ENCODE results near the gene DISP3.

The DISP3 gene

GRCh38 chr1:11529330-11529729 lies 50.4 kb downstream of the DISP3 start:
- DNase-seq (ENCODE audit: low spot score) = no peak

- no peak for DNase-seq (ENCODE audit: low spot score)
Measured at GRCh38 chr1:11529763-11530730, 51.1 kb downstream of the DISP3 start.

- DNase-seq (ENCODE audit: low spot score) = no peak
Measured at GRCh38 chr1:11530731-11531311, 51.9 kb downstream of the DISP3 start.

GRCh38 chr1:11531314-11531870 lies 52.4 kb downstream of the DISP3 start:
- no peak for DNase-seq (ENCODE audit: low spot score)

GRCh38 chr1:11531943-11532342 lies 53.0 kb downstream of the DISP3 start:
- no peak for DNase-seq (ENCODE audit: low spot score)

GRCh38 chr1:11533790-11534787 lies 55.1 kb downstream of the DISP3 start:
- DNase-seq (ENCODE audit: low spot score) = no peak

GRCh38 chr1:11534846-11535245 lies 55.9 kb downstream of the DISP3 start:
- DNase-seq (ENCODE audit: low spot score) = no peak

- DNase-seq (ENCODE audit: low spot score) = no peak
Measured at GRCh38 chr1:11535316-11535715, 56.4 kb downstream of the DISP3 start.

- DNase-seq (ENCODE audit: low spot score) = no peak
Measured at GRCh38 chr1:11535761-11536572, 57.0 kb downstream of the DISP3 start.

- no peak for DNase-seq (ENCODE audit: low spot score)
Measured at GRCh38 chr1:11536573-11537379, 57.8 kb downstream of the DISP3 start.

- no peak for DNase-seq (ENCODE audit: low spot score)
Measured at GRCh38 chr1:11537380-11537764, 58.4 kb downstream of the DISP3 start.

- no peak for DNase-seq (ENCODE audit: low spot score)
Measured at GRCh38 chr1:11537854-11538591, 59.1 kb downstream of the DISP3 start.

- no peak for DNase-seq (ENCODE audit: low spot score)
Measured at GRCh38 chr1:11538886-11539285, 59.9 kb downstream of the DISP3 start.

- no peak for DNase-seq (ENCODE audit: low spot score)
Measured at GRCh38 chr1:11539850-11540772, 61.2 kb downstream of the DISP3 start.

GRCh38 chr1:11540773-11541160 lies 61.8 kb downstream of the DISP3 start:
- no peak for DNase-seq (ENCODE audit: low spot score)

GRCh38 chr1:11541236-11541635 lies 62.3 kb downstream of the DISP3 start:
- no peak for DNase-seq (ENCODE audit: low spot score)

- no peak for DNase-seq (ENCODE audit: low spot score)
Measured at GRCh38 chr1:11541956-11542355, 63.0 kb downstream of the DISP3 start.

- DNase-seq (ENCODE audit: low spot score) = no peak
Measured at GRCh38 chr1:11543392-11543791, 64.4 kb downstream of the DISP3 start.
